GM10266 (cell line): ENCODE data around the gene SORCS1.

Experiments
- DNase-seq: peaks from one replicate; pipeline ENCODE4 v3.0.0; 2012; ENCODE audit errors: extremely low spot score
- CTCF ChIP-seq: IDR thresholded peaks from 2 replicates; pipeline ENCODE4 v1.5.1; 2012; ENCODE audit warnings: mild to moderate bottlenecking, low read depth; ENCODE audit not compliant: control insufficient read depth, insufficient read depth; ENCODE audit errors: missing control alignments

The SORCS1 gene

GRCh38 chr10:107067843-107068242 is 96.7 kb downstream of the SORCS1 start:
- TF ChIP-seq CTCF = no peak
- no peak for DNase-seq

- no peak for DNase-seq
- TF ChIP-seq CTCF = no peak
Observed at GRCh38 chr10:107064075-107064474, 100.4 kb downstream of the SORCS1 start.

GRCh38 chr10:107059872-107060271 is 104.6 kb downstream of the SORCS1 start:
- TF ChIP-seq CTCF = no peak
- DNase-seq = no peak

- no peak for TF ChIP-seq CTCF
- no peak for DNase-seq
Observed at GRCh38 chr10:107059068-107059804, 105.3 kb downstream of the SORCS1 start.

GRCh38 chr10:107058331-107058730 is 106.2 kb downstream of the SORCS1 start:
- no peak for TF ChIP-seq CTCF

GRCh38 chr10:107056182-107056581 is 108.3 kb downstream of the SORCS1 start:
- DNase-seq = no peak
- no peak for TF ChIP-seq CTCF

More at GRCh38 chr10:107058331-107058730, 106.2 kb downstream of the SORCS1 start:
- DNase-seq = no peak

- TF ChIP-seq CTCF = no peak
- no peak for DNase-seq
Observed at GRCh38 chr10:107054469-107055156, 109.9 kb downstream of the SORCS1 start.
